ENCODE results near the gene CEP85L.

DNA sequence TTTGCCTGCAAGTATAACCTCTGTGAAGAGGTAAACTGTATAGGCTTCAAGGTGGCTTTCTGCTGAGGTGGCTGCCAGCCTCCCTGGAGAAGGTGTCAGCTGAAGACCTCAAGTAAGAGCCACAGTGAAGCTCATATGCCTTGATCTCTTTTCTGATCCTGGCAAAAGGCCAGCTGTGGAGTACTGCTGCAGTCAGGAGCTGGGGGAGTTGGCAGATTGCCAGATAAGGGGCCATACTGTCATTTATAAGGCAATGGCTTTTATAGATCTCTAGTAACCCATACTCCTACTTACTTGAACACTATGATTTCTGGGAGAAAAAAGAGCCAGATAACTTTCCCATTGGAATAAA lies 8.8 kb upstream of the CEP85L start:
- TF ChIP-seq OSR1 (CRISPR knock-in tag; IDR thresholded peaks at IDR 0.05) = no peak
- no peak for TF ChIP-seq ZFP3 (CRISPR knock-in tag; IDR thresholded peaks at IDR 0.05)
